Measurements from ENCODE around the gene TCERG1L.
"Not testable (repeated sequence)": the region's sequence is repeated elsewhere in the genome, so short reads cannot be mapped to it uniquely, and the experiment has no call there.

The TCERG1L gene

GRCh38 chr10:131180086-131180485 is 131.4 kb downstream of the TCERG1L start:
- no peak for DNase-seq

GRCh38 chr10:131179361-131179760 is 132.2 kb downstream of the TCERG1L start:
- no peak for DNase-seq

- DNase-seq: no peak
Observed at GRCh38 chr10:131178521-131179331, 132.8 kb downstream of the TCERG1L start.

DNA sequence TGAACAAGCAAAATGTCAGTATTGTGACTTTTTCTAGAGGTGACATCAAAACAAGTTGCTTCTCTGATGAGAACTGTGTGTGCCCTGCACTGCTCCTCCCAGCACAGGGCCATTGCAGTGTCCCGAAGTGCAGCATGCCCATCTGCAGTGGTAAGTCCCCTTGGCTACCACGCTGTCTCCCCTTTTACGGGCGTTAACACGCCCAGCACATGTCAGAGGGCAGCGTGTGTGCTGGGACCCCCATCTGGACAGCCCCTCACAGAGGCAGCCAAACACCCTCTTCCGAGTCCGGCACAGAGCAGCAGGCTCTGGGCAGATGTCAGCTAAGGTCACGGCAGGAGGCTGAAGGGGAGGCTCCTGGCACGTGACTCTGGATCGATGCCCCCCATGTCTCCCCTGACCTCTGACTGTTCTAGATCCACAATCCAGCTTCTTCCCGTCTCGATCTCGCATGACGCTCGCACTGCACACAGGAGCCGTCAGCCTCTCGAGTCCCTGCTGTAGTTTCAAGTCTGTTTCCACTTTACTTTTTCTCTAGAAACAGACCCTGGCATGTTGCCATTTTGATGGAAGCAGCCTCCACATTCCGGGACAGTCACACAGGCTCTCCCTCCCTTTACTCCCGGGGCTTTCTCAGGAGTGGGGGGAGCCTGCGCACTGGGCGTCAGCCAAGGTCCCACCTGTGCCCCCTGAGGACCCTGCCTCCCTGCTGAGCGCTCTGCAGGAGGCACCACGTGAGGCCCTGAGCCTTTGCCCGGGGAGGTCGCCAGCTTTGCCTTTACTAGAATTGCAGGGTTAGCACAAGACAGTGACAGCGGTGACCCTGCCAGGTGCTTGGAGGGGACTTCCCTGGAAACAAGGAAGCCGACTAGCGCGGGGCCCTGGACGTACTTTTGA is 133.8 kb downstream of the TCERG1L start:
- DNase-seq: no peak

- no peak for DNase-seq
Observed at GRCh38 chr10:131176907-131177306, 134.6 kb downstream of the TCERG1L start.

DNA sequence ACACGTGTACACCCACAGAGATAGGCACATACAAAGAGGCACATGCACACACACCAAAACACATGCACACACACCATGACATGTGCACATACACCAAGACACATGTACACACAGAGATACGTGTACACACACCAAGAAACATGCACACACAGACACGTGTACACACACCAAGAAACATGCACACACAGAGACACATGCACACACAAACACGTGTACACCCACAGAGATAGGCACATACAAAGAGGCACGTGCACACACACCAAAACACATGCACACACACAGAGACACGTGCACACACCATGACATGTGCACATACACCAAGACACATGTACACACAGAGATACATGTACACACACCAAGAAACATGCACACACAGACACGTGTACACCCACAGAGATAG is 135.2 kb downstream of the TCERG1L start:
- DNase-seq: not testable (repeated sequence)

- no peak for DNase-seq
Observed at GRCh38 chr10:131175891-131176290, 135.6 kb downstream of the TCERG1L start.

GRCh38 chr10:131174651-131175540 is 136.6 kb downstream of the TCERG1L start:
- DNase-seq: no peak

- no peak for DNase-seq
Observed at GRCh38 chr10:131174211-131174565, 137.3 kb downstream of the TCERG1L start.

- DNase-seq: no peak
Observed at GRCh38 chr10:131173484-131174210, 137.9 kb downstream of the TCERG1L start.

- DNase-seq: no peak
Observed at GRCh38 chr10:131172433-131172832, 139.1 kb downstream of the TCERG1L start.

DNA sequence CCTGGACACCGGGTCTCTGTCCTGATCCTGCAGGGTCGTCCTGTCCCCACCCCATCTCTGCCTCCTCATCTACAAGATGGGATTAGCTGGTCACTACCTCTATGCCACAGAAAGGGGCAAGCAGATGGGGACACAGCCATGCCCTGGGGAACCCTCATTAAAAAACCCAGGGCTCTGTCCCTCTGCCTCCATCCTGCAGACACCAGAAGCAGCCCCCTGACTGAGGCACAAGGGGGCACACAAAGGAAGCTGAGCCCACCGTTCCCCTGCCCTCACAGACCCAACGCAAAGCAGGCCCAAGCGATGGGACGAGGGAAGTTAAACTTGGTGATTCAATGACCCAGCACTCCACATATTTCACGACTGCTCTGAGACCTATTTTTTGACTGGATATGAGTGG is 142.4 kb downstream of the TCERG1L start:
- DNase-seq: no peak

DNA sequence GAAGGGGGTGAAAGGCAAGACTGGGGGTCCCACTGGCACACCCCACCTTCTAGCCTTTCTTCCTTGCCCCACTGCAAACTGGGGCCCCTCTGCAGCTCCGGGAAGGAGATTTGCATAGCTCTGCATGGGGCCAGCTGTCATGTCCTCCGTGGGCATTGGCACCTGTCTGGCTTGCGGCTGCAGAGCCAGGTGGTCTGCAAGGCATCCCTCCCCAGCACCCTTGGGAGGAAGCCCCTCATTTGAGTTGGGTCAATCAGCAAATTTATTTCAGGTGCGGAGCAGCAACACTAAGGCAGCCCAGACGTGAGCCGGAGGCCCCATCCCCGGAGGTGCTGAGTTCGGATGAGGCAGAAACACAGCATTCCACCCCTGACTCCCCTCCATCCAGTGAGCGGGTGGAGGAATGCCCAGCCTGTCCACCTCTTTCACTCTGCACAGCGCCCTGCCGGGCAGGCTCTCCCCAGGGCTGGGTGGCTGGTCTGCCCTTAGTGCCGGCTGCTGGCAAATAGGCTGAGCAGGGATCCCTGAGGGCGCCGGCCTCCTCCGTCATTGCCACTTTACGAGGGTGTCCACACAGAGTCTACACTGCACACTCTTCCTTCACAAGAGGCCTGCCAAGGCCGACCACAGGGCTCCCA is 143.2 kb downstream of the TCERG1L start:
- DNase-seq: no peak

GRCh38 chr10:131167036-131167860 is 144.3 kb downstream of the TCERG1L start:
- DNase-seq: no peak

- no peak for DNase-seq
Observed at GRCh38 chr10:131166486-131166885, 145.0 kb downstream of the TCERG1L start.

DNA sequence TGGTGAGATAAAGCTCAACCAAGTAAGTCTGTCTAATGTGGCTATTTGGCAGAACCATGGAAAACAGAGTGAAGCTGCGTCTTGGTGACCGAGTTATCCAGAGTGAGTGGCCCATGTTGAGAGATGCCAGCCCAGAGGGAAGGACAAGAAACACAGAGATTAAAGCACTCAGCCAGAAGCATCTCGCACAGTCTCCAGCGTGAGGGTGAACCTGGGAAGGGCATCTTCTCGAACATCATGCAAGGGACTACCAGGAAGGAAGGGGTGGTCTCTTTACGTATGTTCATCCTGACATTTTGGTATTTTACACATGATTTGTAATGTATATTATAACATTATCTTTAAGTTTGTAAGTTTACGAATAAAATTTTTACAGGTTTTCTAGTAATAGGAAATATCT is 146.4 kb downstream of the TCERG1L start:
- no peak for DNase-seq

- DNase-seq: peak; percentile 41
Observed at GRCh38 chr10:131162866-131163843, 148.4 kb downstream of the TCERG1L start.

- DNase-seq: no peak
Observed at GRCh38 chr10:131162211-131162610, 149.3 kb downstream of the TCERG1L start.

GRCh38 chr10:131161087-131161486 is 150.4 kb downstream of the TCERG1L start:
- no peak for DNase-seq

Data from DMS153 (cell line).